ELF-1 (cell line): ENCODE results near the gene SMAD9.

ENCODE experiments used
- DNase-seq: peaks from one replicate; pipeline ENCODE4 v3.0.0-alpha.2; 2016; ENCODE audit warnings: low read depth, low spot score

The SMAD9 gene

DNA sequence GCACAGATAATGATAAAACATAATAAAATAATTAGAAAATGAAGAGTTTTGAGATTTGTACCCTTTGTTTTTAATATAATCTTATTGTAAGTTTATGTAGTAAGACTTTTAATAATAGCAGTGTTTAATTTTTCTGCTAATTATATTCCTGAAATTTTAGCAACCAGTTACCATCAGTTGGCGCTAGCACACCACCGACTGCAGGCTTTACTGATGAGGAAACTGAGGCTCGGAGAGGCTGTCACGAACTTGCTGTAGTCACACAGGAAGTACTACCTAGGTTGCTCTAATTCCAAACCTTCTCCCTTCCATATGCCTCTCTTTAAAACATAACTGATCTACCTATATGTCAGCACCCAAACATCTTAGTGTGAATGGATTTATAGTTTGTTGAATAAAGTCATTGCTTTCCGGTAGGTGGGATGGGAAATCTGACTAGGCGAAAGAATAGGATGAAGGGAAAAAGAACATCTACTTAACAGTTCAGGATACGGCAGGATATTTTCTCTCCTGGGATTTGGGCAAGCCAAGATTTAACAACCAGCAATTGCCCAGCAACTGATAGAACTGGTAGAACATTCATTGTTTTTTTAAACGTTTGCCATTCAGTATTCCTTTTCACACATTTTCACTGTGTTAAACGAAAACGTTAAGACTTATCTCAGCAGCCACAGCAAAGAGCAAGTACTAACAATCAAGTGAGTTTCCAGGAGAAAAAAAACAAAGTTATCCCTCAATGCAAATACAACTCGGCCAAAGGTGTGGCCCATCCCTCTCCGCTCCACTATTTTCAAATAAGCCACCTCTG lies 101.8 kb downstream of the SMAD9 start:
- DNase-seq: no peak

DNA sequence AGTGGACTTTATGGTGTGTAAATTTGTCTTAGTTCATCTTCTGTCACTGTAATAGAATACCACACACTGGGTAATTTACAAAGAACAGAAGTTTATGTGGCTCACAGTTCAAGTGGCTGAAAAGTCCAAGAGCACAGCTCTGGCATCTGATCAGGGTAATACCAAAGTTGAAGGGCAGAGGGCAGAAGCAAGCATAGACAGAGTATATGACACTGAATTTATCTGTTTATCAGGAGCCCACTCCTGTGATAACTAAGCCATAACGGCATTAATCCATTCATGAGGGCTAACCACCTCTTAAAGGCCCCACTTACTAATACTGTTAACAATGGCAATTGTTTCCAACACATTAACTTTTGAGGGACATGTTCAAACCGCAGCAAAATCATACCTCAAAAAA lies 105.0 kb downstream of the SMAD9 start:
- DNase-seq: no peak

DNA sequence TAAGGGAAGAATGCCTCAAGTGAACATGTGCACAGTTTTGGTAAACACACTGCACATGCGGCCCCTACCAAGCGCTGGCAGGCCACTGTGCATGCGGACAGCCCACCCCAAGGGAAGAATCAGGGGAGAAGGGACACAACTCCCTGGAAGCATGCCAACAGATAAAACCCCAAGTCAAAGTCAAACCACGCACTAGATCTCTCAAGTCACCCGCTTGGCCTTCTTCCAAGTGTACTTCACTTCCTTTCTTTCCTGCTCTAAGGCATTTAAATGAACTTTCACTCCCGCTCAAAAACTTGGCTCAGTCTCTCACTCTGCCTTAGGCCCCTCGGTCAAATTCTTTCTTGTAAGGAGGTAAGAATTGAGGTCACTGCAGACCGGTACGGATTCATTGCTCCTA lies 105.6 kb downstream of the SMAD9 start:
- no peak for DNase-seq

DNA sequence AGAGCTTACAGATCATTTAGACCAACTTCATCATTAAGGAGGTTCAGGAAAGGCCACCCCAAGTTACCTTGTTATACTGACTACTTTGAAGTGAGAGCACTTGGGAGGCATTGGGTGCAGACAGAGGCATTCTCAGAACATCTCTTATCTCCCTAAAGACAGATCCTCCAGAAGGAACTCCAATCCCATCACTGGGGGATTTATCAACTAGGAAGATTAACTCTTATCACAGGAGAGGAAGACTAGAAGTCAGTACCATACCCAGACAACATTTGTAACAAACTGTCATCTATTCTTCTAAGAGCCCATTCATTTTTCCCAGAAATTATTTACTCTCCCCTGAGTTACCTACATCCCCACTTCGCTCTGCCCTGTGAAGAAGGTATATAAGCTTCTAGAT lies 106.8 kb downstream of the SMAD9 start:
- DNase-seq: no peak

DNA sequence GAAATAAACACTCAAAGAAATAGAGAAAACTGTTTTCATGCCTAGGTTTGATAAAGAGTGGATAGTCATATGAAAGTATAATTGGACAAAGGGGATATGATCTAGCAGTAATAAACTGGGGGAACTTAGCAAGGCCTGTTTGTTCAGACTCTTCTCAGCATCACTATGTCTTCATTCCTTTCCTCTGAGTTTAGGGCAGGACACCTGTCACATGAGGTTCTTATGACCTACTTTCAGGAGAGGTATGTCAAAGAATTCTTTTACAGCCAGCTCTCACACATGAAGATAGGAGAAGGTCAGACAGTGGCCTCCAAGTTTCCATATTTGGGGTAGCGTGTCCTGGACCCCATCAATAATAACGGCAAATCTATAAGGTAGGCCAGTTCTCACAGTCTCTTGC lies 112.4 kb downstream of the SMAD9 start:
- no peak for DNase-seq

DNA sequence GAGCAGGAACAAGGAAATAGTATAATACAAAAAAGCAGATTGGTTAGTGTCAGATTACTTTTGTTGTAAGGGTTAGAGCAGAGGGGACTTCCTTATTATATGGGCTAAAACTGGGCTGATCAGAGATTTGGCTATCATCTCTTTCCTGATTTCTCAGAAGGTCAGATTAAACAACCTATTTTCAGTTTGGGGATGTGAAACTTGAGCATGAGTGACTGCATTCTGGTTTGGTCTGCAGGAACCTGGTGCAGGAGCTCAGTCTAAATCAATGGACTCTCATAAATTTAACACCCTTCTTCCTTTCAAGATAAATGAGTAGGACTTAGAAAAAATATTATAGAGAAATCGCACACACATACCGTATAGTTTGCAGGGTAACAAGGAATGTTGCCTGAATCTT lies 113.9 kb downstream of the SMAD9 start:
- DNase-seq: no peak

DNA sequence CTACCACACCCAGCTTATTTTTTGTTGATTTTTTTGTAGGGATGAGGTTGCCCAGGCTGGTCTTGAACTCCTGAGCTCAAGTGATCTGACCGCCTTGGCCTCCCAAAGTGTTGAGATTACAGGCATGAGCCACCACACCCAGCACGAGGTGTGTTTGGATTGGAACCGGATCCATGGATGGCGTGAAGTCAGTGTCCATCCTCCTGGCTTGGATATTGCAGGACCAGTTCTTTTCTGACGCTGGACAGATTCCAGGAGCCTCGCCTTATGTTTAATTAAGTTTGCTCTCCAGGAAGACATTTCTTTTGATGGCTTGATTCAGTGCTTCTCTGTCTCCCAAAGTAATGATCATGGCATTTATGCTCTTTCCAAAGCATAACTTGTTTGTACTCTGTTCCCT lies 115.5 kb downstream of the SMAD9 start:
- DNase-seq: no peak

DNA sequence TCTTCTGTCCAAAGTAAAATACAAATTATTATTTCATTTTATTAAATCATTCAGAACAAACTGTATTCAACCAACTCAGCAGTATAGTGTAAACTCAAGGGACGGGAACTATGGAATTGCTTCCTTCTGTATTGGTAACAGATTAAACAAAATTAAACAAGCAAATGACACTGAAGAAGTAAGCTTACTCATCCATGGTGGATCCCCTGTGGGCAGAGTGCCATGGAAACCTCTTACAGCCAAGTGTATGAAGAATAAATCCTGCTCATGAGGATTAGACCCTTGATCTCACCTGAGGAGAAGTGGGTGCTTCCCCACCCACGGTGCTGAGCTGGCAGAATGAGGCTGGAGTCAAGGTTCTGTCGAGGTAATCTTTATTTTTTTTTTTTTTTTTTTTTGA lies 119.0 kb downstream of the SMAD9 start:
- DNase-seq: no peak

DNA sequence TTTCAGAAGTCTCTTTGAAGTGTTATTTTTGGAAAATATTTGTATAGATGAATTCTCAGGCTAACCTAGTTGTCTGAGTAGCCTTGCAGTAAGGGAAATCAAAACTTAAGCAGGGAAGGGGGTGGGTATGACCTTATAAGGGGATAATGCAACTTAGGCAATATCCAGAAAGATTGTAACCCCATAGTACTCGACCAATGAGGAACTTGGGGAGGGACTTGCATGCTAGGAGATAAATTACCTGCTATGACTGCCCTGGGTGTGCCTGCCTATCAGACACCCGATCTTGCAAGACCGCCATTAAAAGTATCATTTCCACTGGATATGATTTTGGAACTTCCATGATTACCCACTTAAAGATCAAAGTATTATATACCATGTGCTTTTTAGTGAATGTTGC lies 124.0 kb downstream of the SMAD9 start:
- no peak for DNase-seq

DNA sequence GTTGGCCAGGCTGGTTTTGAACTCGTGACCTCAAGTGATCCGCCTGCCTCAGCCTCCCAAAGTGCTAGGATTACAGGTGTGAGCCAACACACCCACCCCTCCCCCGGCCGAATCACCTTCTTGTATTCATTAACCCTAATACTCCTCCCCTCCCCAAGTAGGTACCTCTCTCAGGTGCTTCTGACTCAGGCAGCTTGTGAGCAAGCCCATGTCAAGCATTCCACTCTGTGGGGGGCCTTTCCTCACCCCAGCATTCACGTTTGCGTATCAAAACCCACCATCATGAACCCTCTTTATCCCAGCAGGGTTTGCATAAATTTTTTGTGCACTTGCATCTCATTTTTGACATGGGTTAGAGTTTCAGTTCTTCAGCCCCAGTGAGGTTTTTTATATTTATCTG lies 124.6 kb downstream of the SMAD9 start:
- no peak for DNase-seq
